Left lung (tissue), 10 donors: ENCODE results near the gene CTNNA3. TPM values are rescaled to one million over a fixed set of nuclear protein-coding genes. Genes with fewer than 3 reads are reported as not detected.
A peak's percentile ranks its signal among the peaks of the same experiment; 100 is the strongest.

Experiments
- ATAC-seq: fragments of 200-7000 bp; cut with Tn5 transposase; one replicate; pipeline ENCODE4 v1.9.1; 2020; ENCODE audit warnings: moderate library complexity
- DNase-seq, 4 donors: peaks; one replicate each; pipeline ENCODE4 v3.0.0-alpha.2; 2013 to 2020
- H3K27ac ChIP-seq, 2 donors: fragments of 200-600 bp; sonication (generic) in 1 of 2; one replicate each; pipeline versions ENCODE4 v1.5.0 to v1.8.0; 2020 to 2021
- H3K27me3 ChIP-seq, 2 donors: fragments of 200-600 bp; sonication (generic) in 1 of 2; one replicate each; pipeline versions ENCODE4 v1.5.0 to v1.8.0; 2020 to 2021
- H3K36me3 ChIP-seq, 2 donors: fragments of 200-600 bp; sonication (generic) in 1 of 2; one replicate each; pipeline versions ENCODE4 v1.5.0 to v1.8.0; 2020 to 2021
- H3K4me1 ChIP-seq, 2 donors: fragments of 200-600 bp; one replicate each; pipeline ENCODE4 v1.8.0; 2021
- H3K4me3 ChIP-seq, 2 donors: fragments of 200-600 bp; sonication (generic) in 1 of 2; one replicate each; pipeline versions ENCODE4 v1.5.0 to v1.8.0; 2020 to 2021; ENCODE audit warnings: mild to moderate bottlenecking in 1 of 2
- H3K9me3 ChIP-seq, 2 donors: fragments of 200-600 bp; sonication (generic) in 1 of 2; one replicate each; pipeline versions ENCODE4 v1.5.0 to v1.8.0; 2020 to 2021
- intact Hi-C, 2 donors: fragments of 100-400 bp; cut with DNase I; formaldehyde crosslinking; loops; one replicate each; pipeline versions ENCODE4 v1.11.2 to v1.14.2; 2022
- polyA plus RNA-seq, 6 donors: library from polyadenylated mRNA; unstranded; fragments of 120-200 nt; gene quantifications; one replicate each; pipeline ENCODE4 v1.2.1, GENCODE V29; 2013; ENCODE audit not compliant: insufficient read length in 6 of 6
- total RNA-seq, 2 donors: library from RNA; stranded (reverse); fragmentation: NEBNext Ultra II Directional; extraction: Animal tissue kit (Norgen Biotek cat#: 25700); gene quantifications; one replicate each; pipeline ENCODE4 v1.2.1, GENCODE V29; 2021
- TF ChIP-seq, protein P1 (sequence below), 2 donors: fragments of 200-600 bp; sonication (generic) in 1 of 2; IDR thresholded peaks; one replicate each; pipeline versions ENCODE4 v1.5.0 to v1.8.0; 2021; ENCODE audit warnings: antibody characterized with exemption in 2 of 2
- donor health status: DM: no; HTN: yes; CAD: no.
- donor health status: DM: no; HTN: no; CAD: no.

Gene CTNNA3
- total and polyA plus RNA-seq, 8 donors = 1.1 to 8.2 (median 6.6) TPM; not detected in 1

DNA sequence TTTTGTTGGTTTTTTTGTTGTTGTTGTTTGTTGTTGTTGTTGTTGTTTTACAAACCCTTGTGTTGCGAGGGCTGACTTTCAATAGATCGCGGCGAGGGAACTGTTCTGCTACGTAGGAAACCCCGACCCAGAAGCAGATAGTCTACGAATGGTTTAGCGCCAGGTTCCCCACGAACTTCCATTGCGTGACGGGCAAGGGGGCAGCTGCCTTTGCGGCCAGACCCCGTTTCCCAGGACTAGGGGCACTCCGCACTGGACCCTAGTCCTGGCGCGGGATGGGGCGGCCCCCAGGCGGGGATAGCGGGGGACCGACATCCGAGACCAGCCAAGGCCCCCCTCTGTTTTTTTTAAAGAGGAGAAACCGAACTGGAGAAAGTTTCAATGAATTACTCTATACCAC lies 650.6 kb downstream of the CTNNA3 start:
- DNase-seq (peak in 1 of 4 donors; percentile 55), ATAC-seq (no peak)
- intact Hi-C loops = no loop called here
- Histone ChIP-seq H3K27me3 (no peaks in the 10 kb centered on the region), H3K36me3 (no peaks in the 10 kb centered on the region), H3K4me3 (no peak overlapping the region), H3K27ac (no peak overlapping the region), H3K4me1 (no peaks in the 10 kb centered on the region), H3K9me3 (no peaks in the 10 kb centered on the region)
- TF ChIP-seq, protein P1, sequence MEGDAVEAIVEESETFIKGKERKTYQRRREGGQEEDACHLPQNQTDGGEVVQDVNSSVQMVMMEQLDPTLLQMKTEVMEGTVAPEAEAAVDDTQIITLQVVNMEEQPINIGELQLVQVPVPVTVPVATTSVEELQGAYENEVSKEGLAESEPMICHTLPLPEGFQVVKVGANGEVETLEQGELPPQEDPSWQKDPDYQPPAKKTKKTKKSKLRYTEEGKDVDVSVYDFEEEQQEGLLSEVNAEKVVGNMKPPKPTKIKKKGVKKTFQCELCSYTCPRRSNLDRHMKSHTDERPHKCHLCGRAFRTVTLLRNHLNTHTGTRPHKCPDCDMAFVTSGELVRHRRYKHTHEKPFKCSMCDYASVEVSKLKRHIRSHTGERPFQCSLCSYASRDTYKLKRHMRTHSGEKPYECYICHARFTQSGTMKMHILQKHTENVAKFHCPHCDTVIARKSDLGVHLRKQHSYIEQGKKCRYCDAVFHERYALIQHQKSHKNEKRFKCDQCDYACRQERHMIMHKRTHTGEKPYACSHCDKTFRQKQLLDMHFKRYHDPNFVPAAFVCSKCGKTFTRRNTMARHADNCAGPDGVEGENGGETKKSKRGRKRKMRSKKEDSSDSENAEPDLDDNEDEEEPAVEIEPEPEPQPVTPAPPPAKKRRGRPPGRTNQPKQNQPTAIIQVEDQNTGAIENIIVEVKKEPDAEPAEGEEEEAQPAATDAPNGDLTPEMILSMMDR (IDR thresholded peaks at IDR 0.05) = no peak

DNA sequence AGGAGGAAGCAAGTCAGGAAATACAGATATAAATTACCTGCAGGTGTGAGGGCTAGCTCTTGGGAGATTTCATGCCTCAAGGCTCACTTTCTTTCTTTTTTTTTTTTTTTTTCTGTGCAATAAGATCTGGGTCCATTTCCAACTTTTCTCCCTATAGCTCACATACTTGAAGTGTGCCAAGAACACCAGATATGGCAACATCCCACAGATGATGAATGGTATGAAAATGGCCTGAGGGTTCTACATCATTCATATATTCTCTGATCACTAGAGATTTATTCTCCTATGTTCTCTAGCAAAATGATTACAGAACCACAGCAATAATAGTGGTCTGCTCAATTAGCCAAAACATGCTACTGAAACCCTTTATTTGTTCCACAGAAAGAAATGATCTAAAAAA lies 653.0 kb downstream of the CTNNA3 start:
- TF ChIP-seq, protein P1 (IDR thresholded peaks at IDR 0.05) = no peak

DNA sequence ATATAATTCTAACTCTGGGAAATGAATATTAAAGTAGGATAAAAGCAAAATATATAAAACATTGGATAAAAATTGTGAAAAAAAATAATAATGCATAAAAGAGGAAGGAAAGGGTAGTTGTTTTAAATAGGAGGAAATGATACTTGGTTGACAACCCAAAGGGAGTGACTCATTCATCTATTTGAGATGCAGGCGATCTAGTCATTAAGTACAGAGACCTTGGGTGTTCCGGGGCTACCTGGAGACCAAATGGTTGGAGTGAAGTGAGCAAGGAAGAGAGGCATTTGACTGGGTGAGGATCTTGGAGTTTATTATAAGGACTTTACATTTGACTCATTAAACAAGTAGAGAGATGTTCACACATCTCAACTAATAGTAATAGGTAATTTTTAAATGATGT lies 659.2 kb downstream of the CTNNA3 start:
- TF ChIP-seq, protein P1 (IDR thresholded peaks at IDR 0.05) = no peak
- no peaks in the 10 kb centered on the region for H3K4me1 ChIP-seq
- ATAC-seq (no peak), DNase-seq (no peak)
- no peak overlapping the region for H3K27ac ChIP-seq
- H3K36me3 ChIP-seq = no peaks in the 10 kb centered on the region
- intact Hi-C loops = no loop called here
- H3K9me3 ChIP-seq = no peaks in the 10 kb centered on the region
- no peak overlapping the region for H3K4me3 ChIP-seq
- H3K27me3 ChIP-seq = no peaks in the 10 kb centered on the region

More for the DNA sequence above, 653.0 kb downstream of the CTNNA3 start:
- intact Hi-C loops = no loop called here
- Histone ChIP-seq H3K9me3 (no peaks in the 10 kb centered on the region), H3K4me3 (no peak overlapping the region), H3K4me1 (no peaks in the 10 kb centered on the region), H3K27ac (no peak overlapping the region), H3K36me3 (no peaks in the 10 kb centered on the region), H3K27me3 (no peaks in the 10 kb centered on the region)
- ATAC-seq = no peak
- DNase-seq = no peak

DNA sequence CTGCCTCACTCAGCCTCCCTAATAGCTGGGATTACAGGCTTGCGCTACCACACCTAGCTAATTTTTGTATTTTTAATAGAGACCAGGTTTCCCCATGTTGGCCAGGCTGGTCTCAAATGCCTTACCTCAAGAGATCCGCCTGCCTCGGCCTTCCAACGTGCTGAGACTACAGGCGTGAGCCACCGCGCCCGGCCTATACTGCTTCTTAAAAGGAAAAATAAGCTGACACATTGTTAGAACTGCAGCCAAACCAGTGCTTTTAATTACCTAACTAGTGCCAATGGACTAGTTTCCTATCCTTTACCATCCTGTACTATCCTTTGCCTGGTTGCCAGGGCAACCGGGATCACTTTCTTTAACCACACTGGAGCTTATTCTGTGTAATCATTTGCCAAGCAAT lies 662.1 kb downstream of the CTNNA3 start:
- intact Hi-C loops = no loop called here
- Histone ChIP-seq H3K27ac (no peak overlapping the region), H3K4me3 (no peak overlapping the region), H3K4me1 (no peaks in the 10 kb centered on the region), H3K36me3 (no peaks in the 10 kb centered on the region), H3K9me3 (no peaks in the 10 kb centered on the region), H3K27me3 (no peaks in the 10 kb centered on the region)
- DNase-seq = no peak
- ATAC-seq = no peak
- TF ChIP-seq, protein P1 (IDR thresholded peaks at IDR 0.05) = no peak

DNA sequence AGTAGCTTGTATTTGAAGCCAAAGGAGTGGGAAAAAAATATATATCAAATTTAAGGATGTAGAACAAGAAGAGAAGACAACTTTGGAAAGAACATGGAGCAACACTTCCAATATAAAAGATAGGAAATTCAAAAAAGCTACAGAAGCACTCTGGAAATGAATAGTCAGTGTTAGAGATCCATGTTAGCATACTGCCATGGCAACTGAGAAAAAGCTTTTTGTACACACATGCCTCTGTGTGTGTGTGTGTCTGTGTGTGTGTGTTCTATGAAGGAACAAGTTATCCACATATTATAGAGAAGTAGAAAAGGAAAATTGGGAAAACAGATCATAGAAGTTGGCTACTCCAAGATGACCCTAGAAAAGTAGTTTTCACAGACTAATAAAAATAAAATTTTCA lies 673.9 kb downstream of the CTNNA3 start:
- Histone ChIP-seq H3K27ac (no peak overlapping the region), H3K36me3 (no peaks in the 10 kb centered on the region), H3K9me3 (peaks cover 0 to 3% of the 10 kb centered on the region in 2 donors), H3K4me3 (no peak overlapping the region), H3K27me3 (no peaks in the 10 kb centered on the region), H3K4me1 (no peaks in the 10 kb centered on the region)
- TF ChIP-seq, protein P1 (IDR thresholded peaks at IDR 0.05) = no peak
- intact Hi-C loops = no loop called here
- DNase-seq = peak in 1 of 4 donors; percentile 19
- no peak for ATAC-seq
